Measurements from ENCODE around the gene MICALL2. TPM values are rescaled to one million over a fixed set of nuclear protein-coding genes. Genes with fewer than 3 reads are reported as not detected.

The MICALL2 gene
- polyA plus RNA-seq, 1 donor from 2014 or later: 12.8 TPM

DNA sequence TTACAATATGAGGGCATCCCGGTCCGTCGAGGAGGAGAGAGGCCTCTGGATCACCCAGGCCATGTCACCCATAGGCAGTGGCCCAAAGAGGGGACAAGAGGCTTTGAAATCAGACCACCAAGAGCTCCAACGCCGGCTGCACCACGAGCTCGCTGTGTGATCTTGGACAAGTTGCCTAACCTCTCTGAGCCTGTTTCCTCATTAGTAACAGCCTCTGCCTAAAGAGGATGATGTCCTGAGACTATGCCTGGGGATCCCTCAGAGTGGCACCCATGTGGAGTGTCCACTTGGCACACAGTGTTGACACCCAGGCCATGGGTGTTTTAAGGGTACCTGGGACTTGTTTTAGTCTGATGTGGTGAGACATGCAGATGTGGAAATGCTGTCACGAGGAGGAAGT is 50.8 kb downstream of the MICALL2 start:
- Histone ChIP-seq H3K27me3 (ENCODE audit: insufficient read depth, low read depth, low read length) (no peaks in the 10 kb centered on the region), H3K9ac (ENCODE audit: low read length) (no peak overlapping the region)

GRCh38 chr7:1407892-1408291 is 51.4 kb downstream of the MICALL2 start:
- H3K9me2 ChIP-seq (ENCODE audit: insufficient read depth, low read length): no peaks in the 10 kb centered on the region
- TF ChIP-seq CTCF (IDR thresholded peaks at IDR 0.05; ENCODE audit: poor library complexity, severe bottlenecking) (no peak), SMC3 (conservative IDR thresholded peaks at IDR 0.05; ENCODE audit: poor library complexity) (no peak), REST (IDR thresholded peaks at IDR 0.05; ENCODE audit: borderline replicate concordance) (no peak), EZH2 (IDR thresholded peaks at IDR 0.05; ENCODE audit: borderline replicate concordance, insufficient read depth, low read length, poor library complexity, severe bottlenecking) (no peak), MXI1 (conservative IDR thresholded peaks at IDR 0.05; ENCODE audit: poor library complexity, severe bottlenecking) (no peak), RAD21 (conservative IDR thresholded peaks at IDR 0.05) (no peak)

More for the DNA sequence above, 50.8 kb downstream of the MICALL2 start:
- no peaks in the 10 kb centered on the region for H3K36me3 ChIP-seq (ENCODE audit: insufficient read depth, low read length)
- TF ChIP-seq SMC3 (conservative IDR thresholded peaks at IDR 0.05; ENCODE audit: poor library complexity) (no peak), CTCF (IDR thresholded peaks at IDR 0.05; ENCODE audit: poor library complexity, severe bottlenecking) (no peak), TAF1 (IDR thresholded peaks at IDR 0.05; ENCODE audit: low read depth) (no peak), EP300 (conservative IDR thresholded peaks at IDR 0.05; ENCODE audit: poor library complexity, severe bottlenecking) (no peak), REST (IDR thresholded peaks at IDR 0.05; ENCODE audit: borderline replicate concordance) (no peak), EZH2 (IDR thresholded peaks at IDR 0.05; ENCODE audit: borderline replicate concordance, insufficient read depth, low read length, poor library complexity, severe bottlenecking) (no peak), MXI1 (conservative IDR thresholded peaks at IDR 0.05; ENCODE audit: poor library complexity, severe bottlenecking) (no peak), POLR2AphosphoS5 (IDR thresholded peaks at IDR 0.05) (no peak), RAD21 (conservative IDR thresholded peaks at IDR 0.05) (no peak)
- no peak overlapping the region for H3K4me2 ChIP-seq (ENCODE audit: low read length)
- no peaks in the 10 kb centered on the region for H3K9me3 ChIP-seq (ENCODE audit: low read length)
- no peak overlapping the region for H2AFZ ChIP-seq (ENCODE audit: low read depth, low read length)
- H3K4me3 ChIP-seq (ENCODE audit: low read length): no peak overlapping the region
- H3K9me2 ChIP-seq (ENCODE audit: insufficient read depth, low read length): no peaks in the 10 kb centered on the region
- H3F3A ChIP-seq (ENCODE audit: insufficient read depth, low read length, poor library complexity, severe bottlenecking): no peaks in the 10 kb centered on the region
- no peaks in the 10 kb centered on the region for H4K20me1 ChIP-seq (ENCODE audit: insufficient read depth)
- no peak overlapping the region for H3K27ac ChIP-seq (ENCODE audit: low read length)
- no peaks in the 10 kb centered on the region for H3K79me2 ChIP-seq (replicated peaks; ENCODE audit: insufficient read depth, low read length)

More at GRCh38 chr7:1407892-1408291, 51.4 kb downstream of the MICALL2 start:
- H3K9ac ChIP-seq (ENCODE audit: low read length): no peak overlapping the region
- H3K27ac ChIP-seq (ENCODE audit: low read length): no peak overlapping the region
- no peaks in the 10 kb centered on the region for H4K20me1 ChIP-seq (ENCODE audit: insufficient read depth)
- no peaks in the 10 kb centered on the region for H3K36me3 ChIP-seq (ENCODE audit: insufficient read depth, low read length)
- H3K9me3 ChIP-seq (ENCODE audit: low read length): no peaks in the 10 kb centered on the region
- H3F3A ChIP-seq (ENCODE audit: insufficient read depth, low read length, poor library complexity, severe bottlenecking): no peaks in the 10 kb centered on the region
- no peak overlapping the region for H3K4me3 ChIP-seq (ENCODE audit: low read length)
- no peaks in the 10 kb centered on the region for H3K79me2 ChIP-seq (replicated peaks; ENCODE audit: insufficient read depth, low read length)
- H3K4me2 ChIP-seq (ENCODE audit: low read length): no peak overlapping the region
- H3K27me3 ChIP-seq (ENCODE audit: insufficient read depth, low read depth, low read length): no peaks in the 10 kb centered on the region
- H2AFZ ChIP-seq (ENCODE audit: low read depth, low read length): no peak overlapping the region

Measured in neural cell (in vitro differentiated cells).